ENCODE results near the gene STK17A. TPM values are rescaled to one million over a fixed set of nuclear protein-coding genes. Genes with fewer than 3 reads are reported as not detected.

STK17A gene
- total and polyA plus RNA-seq, 2 donors: 5.4 to 17.4 TPM

DNA sequence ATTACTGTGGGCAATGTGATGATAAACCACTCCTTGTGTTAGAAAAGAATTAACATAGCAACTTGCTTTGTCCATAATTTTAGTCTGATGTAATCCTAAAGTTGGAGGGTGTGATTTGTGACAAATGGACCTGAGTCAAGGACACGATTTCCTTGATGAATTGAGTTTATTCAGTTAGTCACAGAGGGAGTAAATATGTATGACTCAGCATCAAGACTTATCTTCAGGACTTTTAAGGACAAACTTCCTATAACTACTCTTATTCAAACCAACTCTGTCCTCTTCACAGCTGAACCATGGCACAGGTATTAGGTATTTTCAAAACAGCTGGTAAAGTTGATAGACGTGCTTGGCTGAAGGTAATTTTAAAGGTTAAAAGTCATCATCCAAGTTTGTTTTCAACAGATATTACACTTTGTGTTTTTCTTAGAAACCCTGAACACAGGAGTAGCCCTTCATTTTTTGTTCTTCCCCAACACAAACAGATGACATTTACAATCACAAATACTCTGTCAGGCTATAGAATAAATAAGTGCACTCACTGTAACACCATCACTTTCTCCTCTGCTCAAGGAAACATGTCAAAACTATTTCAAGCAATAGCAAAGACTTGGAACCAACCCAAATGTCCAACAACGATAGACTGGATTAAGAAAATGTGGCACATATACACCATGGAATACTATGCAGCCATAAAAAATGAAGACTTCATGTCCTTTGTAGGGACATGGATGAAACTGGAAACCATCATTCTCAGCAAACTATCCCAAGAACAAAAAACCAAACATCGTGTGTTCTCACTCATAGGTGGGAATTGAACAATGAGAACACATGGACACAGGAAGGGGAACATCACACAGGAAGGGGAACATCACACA is 91.9 kb downstream of the STK17A start:
- H3K27ac ChIP-seq (ENCODE audit: low read depth): no peak overlapping the region
- H3K4me1 ChIP-seq (ENCODE audit: insufficient read depth): no peaks in the 10 kb centered on the region
- H3K36me3 ChIP-seq (ENCODE audit: insufficient read depth): no peaks in the 10 kb centered on the region
- WGBS: 60% methylated on average over 4 of the region's 4 CpGs
- no peak for DNase-seq (ENCODE audit: extremely low spot score)
- H3K4me3 ChIP-seq (ENCODE audit: low read depth, low read length): no peak overlapping the region

Other genes with a start within 250 kb of the STK17A start
- 75.0 TPM for gene COA1, start 146.4 kb downstream of the STK17A start, total RNA-seq
- 28.2 TPM for gene COA1, start 146.4 kb downstream of the STK17A start, polyA plus RNA-seq
- 16.2 TPM for gene BLVRA, start 175.6 kb downstream of the STK17A start, total RNA-seq
- 60.2 TPM for gene BLVRA, start 175.6 kb downstream of the STK17A start, polyA plus RNA-seq